ENCODE measurements around the gene EPHA2.
"Not testable (repeated sequence)": the region's sequence is repeated elsewhere in the genome, so short reads cannot be mapped to it uniquely, and the experiment has no call there.

Gene EPHA2

DNA sequence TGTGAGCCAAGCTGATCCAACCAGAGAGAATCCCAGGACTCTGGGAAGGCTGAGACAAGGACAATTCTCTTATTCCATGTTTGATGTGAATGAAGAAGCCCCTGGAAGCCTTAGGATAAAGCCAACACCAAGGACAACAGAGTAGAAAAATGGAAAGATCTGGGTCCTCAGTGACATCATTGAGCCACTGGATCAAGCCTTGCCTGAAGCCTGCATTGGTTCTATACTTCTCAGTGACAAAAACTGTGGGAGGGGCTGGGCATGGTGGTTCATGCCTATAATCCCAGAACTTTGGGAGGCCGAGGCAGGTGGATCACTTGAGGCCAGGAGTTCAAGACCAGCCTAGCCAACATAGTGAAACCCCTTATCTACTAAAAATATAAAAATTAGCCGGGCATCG is 41.0 kb upstream of the EPHA2 start:
- Histone ChIP-seq H3K4me1 (ENCODE audit: control insufficient read depth, insufficient read depth, low read length) (no peaks in the 10 kb centered on the region), H3K9me3 (ENCODE audit: control insufficient read depth, insufficient read depth, low read length) (no peaks in the 10 kb centered on the region), H3K27ac (ENCODE audit: low read length) (no peak overlapping the region), H3K36me3 (ENCODE audit: control insufficient read depth, insufficient read depth, low read length) (peaks cover 11% of the 10 kb centered on the region), H3K4me3 (ENCODE audit: low read length) (no peak overlapping the region), H3K27me3 (ENCODE audit: control insufficient read depth, insufficient read depth, low read length) (no peaks in the 10 kb centered on the region)
- no CpG with 5 or more reads among the region's 3 CpGs for WGBS (ENCODE audit: insufficient coverage, insufficient read length)
- no peak for DNase-seq (ENCODE audit: low read depth, low spot score)

DNA sequence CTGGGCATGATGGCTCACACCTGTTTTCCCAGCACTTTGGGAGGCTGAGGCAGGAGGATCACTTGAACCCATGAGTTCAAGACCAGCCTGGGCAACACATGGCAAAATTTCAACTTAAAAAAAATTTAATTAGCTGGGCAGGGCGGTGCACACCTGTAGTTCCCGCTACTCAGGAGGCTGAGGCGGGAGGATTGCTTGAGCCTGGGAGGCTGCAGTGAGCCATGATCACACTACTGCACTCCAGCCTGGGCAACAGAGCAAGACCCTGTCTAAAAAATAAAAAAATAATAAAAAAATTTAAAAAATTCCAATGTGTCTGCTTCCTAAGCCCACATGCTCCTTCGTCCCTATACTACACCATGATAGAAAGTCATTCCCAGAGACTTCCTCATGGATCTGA is 40.3 kb upstream of the EPHA2 start:
- not testable (repeated sequence) for H3K4me3 ChIP-seq (ENCODE audit: low read length); DNase-seq (ENCODE audit: low read depth, low spot score); H3K9me3 ChIP-seq (ENCODE audit: control insufficient read depth, insufficient read depth, low read length); H3K27ac ChIP-seq (ENCODE audit: low read length); H3K27me3 ChIP-seq (ENCODE audit: control insufficient read depth, insufficient read depth, low read length); H3K36me3 ChIP-seq (ENCODE audit: control insufficient read depth, insufficient read depth, low read length); H3K4me1 ChIP-seq (ENCODE audit: control insufficient read depth, insufficient read depth, low read length)
- WGBS (ENCODE audit: insufficient coverage, insufficient read length): no CpG with 5 or more reads among the region's 4 CpGs

DNA sequence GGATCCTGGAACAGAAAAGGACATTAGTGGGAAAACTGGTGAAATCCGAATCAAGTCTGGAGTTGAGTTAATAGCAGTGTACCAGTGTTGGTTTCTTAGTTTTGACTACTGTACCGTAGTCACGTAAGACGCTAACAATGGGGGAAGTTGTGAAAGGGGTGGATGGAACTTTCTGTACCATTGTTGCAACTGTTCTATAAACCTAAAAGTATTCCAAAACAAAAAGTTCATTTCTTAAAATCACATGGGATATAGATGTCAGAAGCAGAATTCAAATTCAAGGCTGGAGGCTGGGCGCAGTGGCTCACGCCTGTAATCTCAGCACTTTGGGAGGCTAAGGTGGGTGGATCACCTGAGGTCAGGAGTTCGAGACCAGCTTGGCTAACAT is 39.6 kb upstream of the EPHA2 start:
- H3K36me3 ChIP-seq (ENCODE audit: control insufficient read depth, insufficient read depth, low read length): peaks cover 4% of the 10 kb centered on the region; the same call in 1 of the 2 replicates
- H3K4me1 ChIP-seq (ENCODE audit: control insufficient read depth, insufficient read depth, low read length): no peaks in the 10 kb centered on the region
- no peak overlapping the region for H3K27ac ChIP-seq (ENCODE audit: low read length)
- no peak overlapping the region for H3K4me3 ChIP-seq (ENCODE audit: low read length)
- DNase-seq (ENCODE audit: low read depth, low spot score): no peak
- no peaks in the 10 kb centered on the region for H3K27me3 ChIP-seq (ENCODE audit: control insufficient read depth, insufficient read depth, low read length)
- no peaks in the 10 kb centered on the region for H3K9me3 ChIP-seq (ENCODE audit: control insufficient read depth, insufficient read depth, low read length)
- WGBS (ENCODE audit: insufficient coverage, insufficient read length): no CpG with 5 or more reads among the region's 7 CpGs

DNA sequence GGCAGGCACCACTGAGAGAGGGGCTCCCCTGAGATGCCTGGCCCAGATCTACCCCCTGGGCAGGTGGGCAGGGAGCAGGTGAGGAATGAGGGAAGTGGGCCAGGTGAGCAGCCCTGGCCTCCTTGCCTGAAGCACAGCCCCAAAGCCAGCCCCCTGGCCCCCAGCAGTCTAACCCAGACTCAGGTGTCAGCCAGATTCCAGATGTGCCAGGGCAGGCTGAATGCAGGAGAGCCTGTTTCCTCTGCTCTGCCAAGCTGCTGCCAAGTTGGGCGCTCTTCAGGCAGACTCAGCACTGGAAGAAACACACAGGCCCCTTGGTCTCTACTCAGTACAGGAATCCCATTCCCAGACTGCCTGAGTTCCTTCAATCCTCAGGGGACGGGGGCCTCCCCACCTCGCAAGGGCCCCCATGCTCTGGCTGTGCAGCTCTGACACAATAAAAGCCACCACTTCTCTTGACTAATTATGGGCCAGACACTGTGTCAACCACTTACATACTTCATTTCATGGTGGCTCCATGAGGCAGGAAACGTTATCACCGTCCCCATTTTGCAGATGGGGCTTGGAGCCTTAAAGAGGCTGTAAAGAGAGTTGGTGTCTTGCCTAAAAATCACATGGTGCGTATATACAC is 36.2 kb upstream of the EPHA2 start:
- DNase-seq (ENCODE audit: low read depth, low spot score): no peak
- Histone ChIP-seq H3K36me3 (ENCODE audit: control insufficient read depth, insufficient read depth, low read length) (no peaks in the 10 kb centered on the region), H3K9me3 (ENCODE audit: control insufficient read depth, insufficient read depth, low read length) (no peaks in the 10 kb centered on the region), H3K4me1 (ENCODE audit: control insufficient read depth, insufficient read depth, low read length) (no peaks in the 10 kb centered on the region), H3K27ac (ENCODE audit: low read length) (no peak overlapping the region), H3K27me3 (ENCODE audit: control insufficient read depth, insufficient read depth, low read length) (no peaks in the 10 kb centered on the region), H3K4me3 (ENCODE audit: low read length) (no peak overlapping the region)
- no CpG with 5 or more reads among the region's 6 CpGs for WGBS (ENCODE audit: insufficient coverage, insufficient read length)

DNA sequence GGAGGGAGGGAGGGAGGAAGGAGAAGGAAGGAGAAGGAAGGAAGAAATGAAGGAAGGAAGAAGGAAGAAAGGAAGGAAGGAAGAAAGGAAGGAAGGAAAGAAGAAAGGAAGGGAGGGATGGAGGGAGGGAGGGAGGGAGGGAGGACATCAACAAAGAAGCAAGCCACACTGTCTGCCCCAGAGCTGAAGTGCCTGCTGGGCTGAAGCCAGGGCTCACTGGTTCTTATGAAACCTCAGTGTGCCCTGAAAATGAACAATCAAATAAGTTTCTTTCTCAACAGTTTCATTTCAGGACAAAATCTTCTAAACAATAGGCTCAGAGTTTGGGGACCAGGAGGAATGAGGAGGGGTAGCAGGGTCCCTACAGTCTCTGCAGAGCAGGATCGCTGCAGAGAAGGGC is 35.4 kb upstream of the EPHA2 start:
- DNase-seq (ENCODE audit: low read depth, low spot score): no peak
- Histone ChIP-seq H3K4me1 (ENCODE audit: control insufficient read depth, insufficient read depth, low read length) (no peaks in the 10 kb centered on the region), H3K27me3 (ENCODE audit: control insufficient read depth, insufficient read depth, low read length) (no peaks in the 10 kb centered on the region), H3K36me3 (ENCODE audit: control insufficient read depth, insufficient read depth, low read length) (no peaks in the 10 kb centered on the region), H3K9me3 (ENCODE audit: control insufficient read depth, insufficient read depth, low read length) (no peaks in the 10 kb centered on the region), H3K27ac (ENCODE audit: low read length) (no peak overlapping the region), H3K4me3 (ENCODE audit: low read length) (no peak overlapping the region)
- no CpG with 5 or more reads among the region's 1 CpG for WGBS (ENCODE audit: insufficient coverage, insufficient read length)

DNA sequence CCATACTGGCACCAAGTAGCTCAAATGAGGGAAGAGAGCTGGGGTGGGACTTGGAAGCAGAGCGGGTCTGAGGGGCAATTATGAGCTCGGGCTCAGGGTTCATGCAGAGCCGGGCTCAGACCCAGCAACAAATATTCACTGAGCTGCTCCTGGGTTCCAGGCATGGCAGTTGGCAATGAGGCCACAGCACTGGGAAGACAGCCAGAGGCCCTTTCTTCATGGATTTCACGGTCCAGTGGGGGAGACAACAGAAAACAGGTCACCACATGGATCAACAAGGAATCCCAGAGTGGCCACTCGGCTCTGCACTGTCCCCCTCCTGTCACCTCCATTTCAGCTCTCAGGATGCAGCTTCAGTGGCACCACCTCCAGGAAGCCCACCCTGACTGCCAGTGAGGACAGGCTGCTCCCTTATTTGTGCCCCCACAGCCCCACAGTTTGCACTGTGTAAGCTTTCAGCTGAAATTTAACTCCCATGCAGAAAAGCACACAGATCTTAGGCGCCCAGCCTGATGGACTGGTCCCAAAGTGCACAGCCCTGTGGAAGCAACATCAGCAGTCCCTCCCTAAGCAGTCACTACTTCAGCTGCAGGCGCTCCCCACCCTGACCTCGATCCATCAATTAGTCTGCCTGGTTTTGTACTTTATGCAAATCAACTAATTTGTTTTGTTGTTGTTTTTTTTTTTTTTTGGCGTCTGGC is 34.2 kb upstream of the EPHA2 start:
- WGBS (ENCODE audit: insufficient coverage, insufficient read length): no CpG with 5 or more reads among the region's 9 CpGs
- no peak for DNase-seq (ENCODE audit: low read depth, low spot score)
- no peak overlapping the region for H3K27ac ChIP-seq (ENCODE audit: low read length)
- H3K36me3 ChIP-seq (ENCODE audit: control insufficient read depth, insufficient read depth, low read length): no peaks in the 10 kb centered on the region
- no peaks in the 10 kb centered on the region for H3K27me3 ChIP-seq (ENCODE audit: control insufficient read depth, insufficient read depth, low read length)
- H3K4me1 ChIP-seq (ENCODE audit: control insufficient read depth, insufficient read depth, low read length): no peaks in the 10 kb centered on the region
- H3K4me3 ChIP-seq (ENCODE audit: low read length): no peak overlapping the region
- H3K9me3 ChIP-seq (ENCODE audit: control insufficient read depth, insufficient read depth, low read length): no peaks in the 10 kb centered on the region

DNA sequence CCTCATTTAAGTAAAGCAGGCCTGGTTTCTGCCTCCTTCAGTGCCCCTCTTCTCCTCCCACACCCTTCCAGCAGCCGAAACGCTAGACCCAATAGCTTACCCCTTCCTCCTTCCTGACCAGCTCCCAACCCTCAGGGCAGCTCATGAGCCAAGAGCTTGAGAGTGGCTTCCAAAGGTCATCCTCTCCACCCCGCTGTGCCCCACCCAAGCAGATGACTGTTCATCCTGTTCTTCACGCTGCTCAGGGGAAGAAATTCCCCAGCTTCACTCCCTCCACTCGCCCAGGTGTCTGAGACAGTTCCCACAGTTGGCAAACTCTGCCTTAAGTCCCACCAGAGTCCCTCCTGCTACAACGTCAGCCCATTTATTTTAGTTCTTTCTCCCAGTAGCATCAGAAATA is 33.1 kb upstream of the EPHA2 start:
- DNase-seq (ENCODE audit: low read depth, low spot score): no peak
- Histone ChIP-seq H3K27me3 (ENCODE audit: control insufficient read depth, insufficient read depth, low read length) (no peaks in the 10 kb centered on the region), H3K4me1 (ENCODE audit: control insufficient read depth, insufficient read depth, low read length) (no peaks in the 10 kb centered on the region), H3K36me3 (ENCODE audit: control insufficient read depth, insufficient read depth, low read length) (no peaks in the 10 kb centered on the region), H3K27ac (ENCODE audit: low read length) (no peak overlapping the region), H3K9me3 (ENCODE audit: control insufficient read depth, insufficient read depth, low read length) (no peaks in the 10 kb centered on the region), H3K4me3 (ENCODE audit: low read length) (no peak overlapping the region)
- no CpG with 5 or more reads among the region's 6 CpGs for WGBS (ENCODE audit: insufficient coverage, insufficient read length)

DNA sequence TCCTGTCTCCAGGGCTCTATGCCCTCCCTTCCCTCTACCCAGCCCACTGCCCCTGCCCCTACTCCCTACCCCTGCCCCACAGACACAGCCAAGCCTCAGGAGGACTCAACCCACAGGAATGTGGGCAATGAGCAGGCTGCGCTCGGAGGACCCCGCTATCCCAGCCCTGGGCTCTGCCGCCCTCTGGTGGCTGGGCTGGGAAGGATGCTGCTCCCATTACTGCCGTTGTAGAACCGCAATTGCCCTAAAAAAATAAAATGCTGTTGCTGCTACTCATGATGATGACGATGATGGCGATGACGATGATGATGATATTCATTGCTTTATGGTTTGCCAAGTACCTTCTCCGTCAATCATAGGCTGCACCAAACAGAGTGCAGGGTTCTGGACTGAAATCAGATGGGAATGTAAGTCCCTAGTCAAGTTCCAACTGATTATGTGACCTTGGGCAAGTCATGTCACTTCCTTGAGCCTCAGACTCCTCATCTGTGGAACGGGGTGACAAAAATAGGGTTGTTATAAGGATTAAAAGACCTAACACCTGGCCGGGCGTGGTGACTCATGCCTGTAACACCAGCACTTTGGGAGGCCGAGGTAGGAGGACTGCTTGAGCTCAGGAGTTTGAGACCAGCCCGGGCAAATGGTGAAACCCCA is 32.0 kb upstream of the EPHA2 start:
- Histone ChIP-seq H3K9me3 (ENCODE audit: control insufficient read depth, insufficient read depth, low read length) (no peaks in the 10 kb centered on the region), H3K36me3 (ENCODE audit: control insufficient read depth, insufficient read depth, low read length) (no peaks in the 10 kb centered on the region), H3K4me1 (ENCODE audit: control insufficient read depth, insufficient read depth, low read length) (no peaks in the 10 kb centered on the region), H3K27me3 (ENCODE audit: control insufficient read depth, insufficient read depth, low read length) (no peaks in the 10 kb centered on the region), H3K27ac (ENCODE audit: low read length) (no peak overlapping the region), H3K4me3 (ENCODE audit: low read length) (no peak overlapping the region)
- no peak for DNase-seq (ENCODE audit: low read depth, low spot score)
- no CpG with 5 or more reads among the region's 15 CpGs for WGBS (ENCODE audit: insufficient coverage, insufficient read length)

DNA sequence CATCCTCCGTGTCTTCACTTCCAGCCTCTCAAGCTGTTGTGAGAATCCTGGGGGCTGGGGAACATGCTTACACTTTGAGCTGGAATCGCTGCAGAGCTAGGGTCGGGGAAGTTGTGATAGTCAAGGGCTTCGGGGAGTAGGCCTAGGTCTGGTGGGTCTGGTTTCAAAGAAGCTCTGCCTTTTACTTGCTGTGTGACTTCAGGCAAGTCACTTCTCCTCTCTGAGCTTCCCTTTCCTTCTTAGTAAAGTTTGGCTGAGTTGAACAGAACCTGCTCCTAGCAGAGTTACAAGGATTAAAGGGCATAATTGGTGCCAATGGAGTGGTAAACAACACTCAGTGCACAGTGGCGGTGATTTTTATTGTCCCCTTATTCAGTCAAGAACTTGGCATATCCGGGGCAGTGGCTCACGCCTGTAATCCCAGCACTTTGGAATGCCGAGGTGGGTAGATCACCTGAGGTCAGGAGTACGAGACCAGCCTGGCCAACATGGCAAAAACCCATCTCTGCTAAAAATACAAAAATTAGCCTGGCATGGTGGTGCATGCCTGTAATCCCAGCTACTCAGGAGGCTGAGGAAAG is 30.9 kb upstream of the EPHA2 start:
- Histone ChIP-seq H3K27ac (ENCODE audit: low read length) (no peak overlapping the region), H3K36me3 (ENCODE audit: control insufficient read depth, insufficient read depth, low read length) (no peaks in the 10 kb centered on the region), H3K4me1 (ENCODE audit: control insufficient read depth, insufficient read depth, low read length) (0 out of 2 replicates have a peak, but pooled peaks cover 1% of the 10 kb centered on the region), H3K27me3 (ENCODE audit: control insufficient read depth, insufficient read depth, low read length) (no peaks in the 10 kb centered on the region), H3K4me3 (ENCODE audit: low read length) (no peak overlapping the region), H3K9me3 (ENCODE audit: control insufficient read depth, insufficient read depth, low read length) (no peaks in the 10 kb centered on the region)
- no CpG with 5 or more reads among the region's 9 CpGs for WGBS (ENCODE audit: insufficient coverage, insufficient read length)
- no peak for DNase-seq (ENCODE audit: low read depth, low spot score)

DNA sequence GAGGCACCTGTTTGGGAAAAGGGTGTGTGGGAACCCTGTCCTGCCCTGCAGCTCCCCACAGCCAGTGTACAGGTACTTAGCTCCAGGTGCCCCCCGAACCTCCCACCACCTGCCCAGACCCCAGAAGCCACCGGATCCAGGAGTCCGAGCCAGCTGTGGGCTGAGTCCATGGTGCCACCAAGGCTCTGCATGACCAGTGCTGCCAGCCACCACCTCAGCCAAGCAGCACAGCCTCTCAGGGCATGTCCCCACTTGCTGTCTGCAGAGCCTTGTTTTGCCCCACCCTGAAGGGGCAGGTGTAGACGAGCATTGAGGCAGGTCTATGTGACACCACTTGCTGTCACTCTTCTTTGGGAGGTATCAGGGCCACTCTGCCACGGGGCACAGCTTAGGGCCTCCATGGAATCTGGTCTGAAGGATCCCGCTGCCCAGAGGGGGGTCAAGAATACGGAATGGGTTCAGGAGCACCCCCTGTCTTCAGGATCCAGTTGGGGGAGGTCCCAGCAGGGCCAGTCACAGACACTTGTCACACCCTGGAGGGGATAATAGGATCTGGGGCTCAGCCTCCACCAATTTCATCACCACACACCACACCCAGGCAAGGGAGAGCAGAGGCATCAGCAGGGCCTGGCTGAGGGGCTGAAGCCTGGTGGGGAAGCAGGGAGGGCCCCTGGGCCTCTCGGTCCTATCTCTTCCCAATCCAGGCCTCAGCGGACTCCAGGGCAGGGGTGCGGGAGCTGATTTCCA is 28.9 kb upstream of the EPHA2 start:
- WGBS (ENCODE audit: insufficient coverage, insufficient read length): no CpG with 5 or more reads among the region's 10 CpGs
- H3K27me3 ChIP-seq (ENCODE audit: control insufficient read depth, insufficient read depth, low read length): no peaks in the 10 kb centered on the region

More for the DNA sequence above, 28.9 kb upstream of the EPHA2 start:
- H3K4me1 ChIP-seq (ENCODE audit: control insufficient read depth, insufficient read depth, low read length): 0 out of 2 replicates have a peak, but pooled peaks cover 1% of the 10 kb centered on the region
- no peak overlapping the region for H3K4me3 ChIP-seq (ENCODE audit: low read length)
- H3K9me3 ChIP-seq (ENCODE audit: control insufficient read depth, insufficient read depth, low read length): no peaks in the 10 kb centered on the region
- no peaks in the 10 kb centered on the region for H3K36me3 ChIP-seq (ENCODE audit: control insufficient read depth, insufficient read depth, low read length)
- no peak for DNase-seq (ENCODE audit: low read depth, low spot score)
- H3K27ac ChIP-seq (ENCODE audit: low read length): no peak overlapping the region
